Measurements from ENCODE around the gene PARP15.
"Not testable (repeated sequence)": the region's sequence is repeated elsewhere in the genome, so short reads cannot be mapped to it uniquely, and the experiment has no call there.

Gene PARP15

DNA sequence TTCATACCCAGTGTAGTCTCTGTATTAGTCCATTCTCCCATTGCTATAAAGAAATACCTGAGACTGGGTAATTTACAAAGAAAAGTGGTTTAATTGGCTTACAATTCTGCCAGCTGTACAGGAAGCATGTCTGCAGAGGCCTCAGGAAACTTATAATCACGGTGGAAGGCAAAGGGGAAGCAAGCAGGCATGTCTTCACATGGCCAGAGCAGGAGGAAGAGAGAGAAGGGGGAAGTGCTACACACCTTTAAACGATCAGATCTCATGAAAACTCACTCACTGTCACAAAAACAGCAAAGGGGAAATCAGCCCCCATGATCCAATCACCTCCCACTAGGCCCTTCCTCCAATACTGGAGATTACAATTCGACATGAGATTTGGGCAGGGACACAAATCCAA lies 96.9 kb downstream of the PARP15 start:
- no peak for DNase-seq

DNA sequence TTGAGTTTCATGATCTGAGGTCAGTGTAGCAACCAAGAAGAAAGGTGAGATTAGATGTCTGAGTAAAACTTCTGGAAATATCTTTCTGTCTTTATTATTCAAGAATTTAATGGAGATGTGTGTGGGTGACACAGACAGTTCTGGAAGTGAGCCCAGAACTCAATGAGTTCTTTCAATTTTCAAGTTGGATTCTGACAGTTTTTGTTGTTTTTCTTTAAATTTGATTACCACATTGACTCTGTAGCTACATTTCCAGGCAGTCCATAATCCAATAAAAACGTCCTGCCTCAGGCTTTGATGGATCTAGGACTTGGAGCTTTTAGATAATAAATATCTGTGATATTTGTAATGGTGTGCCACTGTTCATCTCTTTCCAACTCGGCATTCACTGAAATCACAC lies 99.3 kb downstream of the PARP15 start:
- DNase-seq, result no peak

DNA sequence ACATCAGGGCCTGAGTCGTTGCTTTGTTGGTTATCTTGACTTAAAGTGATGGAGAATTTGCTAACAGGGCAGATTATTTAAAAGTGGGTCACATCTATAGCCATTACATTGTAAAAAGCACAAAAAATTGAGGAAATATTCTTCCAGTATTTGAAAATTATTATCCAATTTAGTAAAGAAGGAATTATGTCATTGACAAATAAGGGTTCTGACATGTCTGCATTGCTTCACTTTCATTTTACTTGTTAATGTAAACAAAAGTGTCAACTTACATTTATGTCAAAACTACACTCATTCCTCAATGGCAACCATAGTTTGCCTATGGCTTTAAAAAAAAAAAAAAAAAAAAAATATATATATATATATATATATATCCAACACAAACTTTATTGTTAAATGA lies 99.8 kb downstream of the PARP15 start:
- no peak for DNase-seq

DNA sequence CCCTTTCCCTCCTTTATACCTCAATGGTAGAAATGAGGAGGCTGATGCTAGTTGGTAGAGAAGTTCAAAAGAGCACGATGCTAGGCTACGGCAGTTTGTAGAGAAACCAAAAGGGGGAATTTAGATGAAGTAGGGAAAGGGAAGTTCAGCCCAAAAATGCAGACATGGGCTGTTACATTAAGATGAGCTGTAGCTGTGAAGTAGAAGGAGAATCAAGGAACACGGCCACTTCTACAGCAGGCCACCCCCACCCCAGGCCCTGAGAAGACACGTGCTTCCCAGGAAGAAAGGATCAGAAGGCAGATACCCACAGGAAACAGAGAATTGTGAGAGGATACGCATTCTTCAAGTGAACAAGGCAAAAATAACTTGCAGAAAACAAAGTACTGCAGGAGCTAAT lies 101.1 kb downstream of the PARP15 start:
- DNase-seq, result no peak

DNA sequence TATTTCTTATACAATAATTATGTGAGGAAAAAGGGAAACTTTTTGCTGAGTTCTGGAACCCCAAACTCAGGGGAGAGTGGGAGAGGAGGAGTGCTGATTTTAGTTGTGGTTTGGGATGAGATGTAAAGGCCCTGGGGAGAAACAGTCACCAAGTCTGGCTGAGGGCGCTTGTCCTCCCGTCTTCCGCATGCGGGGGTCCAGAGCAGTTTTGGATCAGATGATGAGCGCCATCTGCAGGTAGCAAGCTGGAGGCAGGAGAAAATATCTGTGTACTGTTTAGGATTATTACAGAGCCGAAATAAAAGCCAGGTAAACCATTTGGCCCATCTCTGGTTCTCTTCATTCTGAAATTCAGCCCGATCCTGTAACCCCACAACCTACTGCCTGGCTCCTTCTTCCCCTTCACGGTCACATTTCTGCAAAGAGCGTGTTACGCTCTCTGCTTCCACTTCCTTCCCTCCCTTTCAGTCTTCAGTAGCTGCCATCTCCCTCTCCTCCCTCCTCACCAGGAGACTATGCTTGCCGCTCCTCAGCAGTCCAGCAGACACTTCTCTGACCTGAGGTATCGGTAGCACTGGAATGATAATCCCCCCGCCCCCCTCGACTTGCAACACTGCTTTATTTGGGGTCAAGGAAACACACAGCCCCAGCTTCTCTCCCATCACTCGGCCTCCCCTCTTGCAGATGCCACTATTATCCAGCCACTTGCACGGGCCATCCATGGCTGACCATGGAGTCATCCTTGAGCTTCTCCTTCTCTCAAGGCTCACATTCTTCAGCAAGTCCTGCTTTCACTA lies 101.8 kb downstream of the PARP15 start:
- peak; percentile 67 for DNase-seq

DNA sequence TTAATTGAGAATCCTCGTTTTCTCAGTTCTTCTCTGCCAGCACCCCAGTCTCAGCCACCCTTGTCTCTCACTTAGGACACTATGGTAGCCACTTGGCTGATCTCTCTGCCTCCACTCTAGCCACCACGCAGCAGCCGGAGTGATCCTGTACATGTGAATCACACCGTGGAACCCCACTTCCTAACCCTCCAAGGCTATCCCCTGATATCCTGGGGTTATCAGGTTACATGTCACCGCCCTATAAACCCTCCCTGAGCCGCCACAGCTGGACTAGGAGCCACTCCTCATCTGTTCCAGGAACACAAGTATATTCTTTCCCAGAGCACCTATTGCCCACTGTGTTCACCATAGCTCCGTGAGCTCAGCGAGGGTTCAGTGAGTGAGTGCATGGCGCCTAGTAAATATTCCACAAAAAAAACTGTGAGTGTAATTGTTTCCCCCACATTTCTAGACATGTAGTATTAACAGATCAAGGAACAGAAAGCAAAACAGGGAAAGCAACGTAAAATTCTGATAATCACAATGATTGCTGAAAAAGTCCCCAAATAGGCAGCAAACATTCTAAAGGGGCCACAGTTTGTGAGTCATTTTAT lies 102.5 kb downstream of the PARP15 start:
- DNase-seq, result peak; percentile 16

DNA sequence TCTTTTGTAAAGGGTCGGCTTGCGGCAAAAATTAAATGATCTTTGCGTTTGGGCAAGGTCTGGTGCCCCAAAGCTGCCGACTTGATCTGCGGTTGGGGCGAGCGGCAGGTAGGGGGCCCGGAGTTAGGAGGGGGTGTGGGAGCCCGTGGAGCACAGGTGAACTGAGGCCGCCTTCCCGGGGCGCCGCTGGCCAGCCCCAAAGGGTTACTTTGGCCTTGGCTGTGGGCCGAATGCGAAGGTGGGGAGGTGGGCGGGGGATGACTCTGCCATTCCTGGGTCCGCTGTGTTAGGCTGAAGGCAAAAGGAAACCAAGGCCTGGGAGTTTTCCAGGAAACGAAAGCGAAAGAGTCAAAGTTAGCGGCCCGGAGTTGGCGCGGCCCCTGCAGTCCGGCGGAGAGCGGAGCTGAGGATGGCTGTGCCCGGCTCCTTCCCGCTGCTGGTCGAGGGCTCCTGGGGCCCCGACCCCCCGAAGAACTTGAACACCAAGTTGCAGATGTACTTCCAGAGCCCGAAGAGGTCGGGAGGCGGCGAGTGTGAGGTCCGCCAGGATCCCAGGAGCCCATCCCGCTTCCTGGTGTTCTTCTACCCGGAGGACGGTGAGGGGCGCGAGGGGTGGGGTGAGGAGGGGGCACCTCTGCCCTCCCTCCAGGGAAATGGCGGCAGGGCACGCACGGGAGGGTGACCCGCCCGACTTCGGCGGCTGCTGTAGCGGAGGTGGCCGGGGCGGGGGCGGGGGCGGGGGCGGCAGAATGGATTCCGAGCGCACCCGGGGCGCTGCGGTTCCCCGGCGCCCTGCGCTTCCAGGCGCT lies 103.2 kb downstream of the PARP15 start, which contains the start of gene PARP14:
Gene PARP14 (plus strand): TSS at position 365 of the 809 bp plus-strand sequence. CDS start 45 bp downstream, at position 410.
- DNase-seq, result peak; percentile 31

DNA sequence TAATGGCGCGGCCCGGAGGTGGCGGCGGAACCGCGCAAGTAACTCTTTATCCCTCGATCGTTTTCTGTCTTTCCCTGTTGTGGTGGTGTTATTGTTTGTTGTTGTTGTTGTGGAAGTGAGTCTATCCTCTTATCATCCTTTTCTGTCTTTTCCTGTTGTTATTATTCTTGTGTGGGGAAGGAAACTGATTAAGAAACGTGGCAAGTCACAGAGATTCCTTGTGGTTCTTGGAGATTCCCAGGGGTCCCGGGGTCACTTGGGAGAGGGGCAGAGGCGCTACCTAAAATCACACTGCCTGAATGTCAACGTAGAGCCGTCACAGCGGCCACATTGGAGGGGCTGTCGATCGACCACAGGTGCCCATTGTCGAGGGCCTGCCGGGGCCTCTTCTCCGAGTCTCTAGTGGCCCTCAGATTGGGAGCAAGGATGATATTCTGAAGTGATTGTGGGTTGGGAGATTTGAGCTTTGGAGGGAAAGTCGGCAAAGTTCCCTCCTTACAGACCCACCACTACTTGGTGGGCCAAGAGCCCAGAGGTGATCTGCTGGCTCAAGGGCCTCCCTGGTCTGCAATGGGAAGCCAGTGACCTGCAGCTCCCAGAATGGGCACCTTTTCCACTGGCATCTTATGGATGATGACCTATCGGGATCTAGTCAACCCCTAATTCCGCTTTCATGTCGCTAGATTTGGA lies 104.0 kb downstream of the PARP15 start:
- DNase-seq, result no peak

DNA sequence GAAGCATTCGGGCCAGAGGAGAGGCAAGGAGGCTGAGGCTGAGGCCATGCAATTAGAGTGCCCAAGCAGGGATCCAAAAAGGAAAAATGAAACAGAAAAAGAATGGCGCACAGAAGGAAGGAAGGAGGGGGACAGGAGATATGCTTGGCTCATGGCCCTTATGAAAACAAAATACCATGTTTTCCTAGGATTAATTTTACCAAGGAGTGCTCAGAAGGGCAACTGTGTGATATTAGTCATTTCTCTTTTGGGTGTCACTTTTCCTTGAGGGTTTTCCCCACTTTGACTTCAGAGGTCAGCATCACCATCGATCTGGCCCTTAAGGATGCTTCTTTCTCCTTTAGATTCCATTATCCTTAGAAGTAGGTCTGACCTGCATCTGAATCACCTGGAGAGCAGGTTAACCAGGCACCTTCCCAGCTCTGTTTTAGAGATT lies 104.5 kb downstream of the PARP15 start:
- no peak for DNase-seq

DNA sequence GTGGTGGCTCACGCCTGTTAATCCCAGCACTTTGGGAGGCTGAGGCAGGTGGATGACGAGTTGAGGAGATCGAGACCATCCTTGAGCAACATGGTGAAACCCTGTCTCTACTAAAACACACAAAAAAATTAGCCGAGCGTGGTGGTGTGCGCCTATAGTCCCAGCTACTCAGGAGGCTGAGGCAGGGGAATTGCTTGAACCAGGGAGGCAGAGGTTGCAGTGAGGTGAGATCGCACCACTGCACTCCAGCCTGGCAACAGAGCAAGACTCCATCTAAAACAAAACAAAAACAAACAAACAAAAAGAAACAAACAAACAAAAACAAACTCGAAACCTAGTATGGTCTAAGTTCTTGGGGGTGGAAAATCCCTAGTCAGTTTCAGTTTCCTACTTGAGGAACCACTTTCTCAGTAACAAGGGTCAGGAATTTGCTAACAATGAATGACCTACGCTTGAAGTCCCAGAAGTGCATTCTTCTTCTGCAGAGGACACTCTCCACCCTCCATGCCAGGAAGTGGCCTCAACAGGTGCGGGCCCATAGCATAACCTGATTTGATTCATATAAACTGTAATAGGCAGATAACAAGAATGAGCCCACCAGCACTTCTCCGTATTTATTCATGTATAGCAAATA lies 105.4 kb downstream of the PARP15 start:
- DNase-seq, result not testable (repeated sequence)

DNA sequence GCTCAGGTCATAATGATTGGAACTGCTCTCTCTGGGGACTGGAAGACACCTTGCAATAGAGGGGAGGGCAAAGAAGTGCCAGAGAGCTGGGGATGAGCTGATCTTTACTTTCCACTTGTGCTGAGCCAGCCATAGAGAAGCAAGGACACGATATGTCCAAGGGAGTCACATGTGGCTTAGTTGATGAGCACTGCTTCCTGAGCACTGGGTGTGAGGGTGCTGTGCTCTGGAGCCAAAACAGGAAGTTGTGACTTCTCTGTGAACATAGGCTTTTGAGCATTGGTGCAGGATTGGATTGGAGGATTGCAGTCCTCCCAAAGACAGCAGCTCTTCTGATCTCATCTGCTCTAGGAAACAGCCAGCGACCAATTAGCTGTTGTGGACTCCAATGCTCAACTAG lies 109.8 kb downstream of the PARP15 start:
- DNase-seq, result no peak

Measured in COR-L47 (cell line).